Stimulated activated naive CD4-positive, alpha-beta T cell (primary cell): ENCODE data around the gene MAP4K1.
"Not testable (repeated sequence)": the region's sequence is repeated elsewhere in the genome, so short reads cannot be mapped to it uniquely, and the experiment has no call there.

Experiments
- DNase-seq, 6 experiments: peaks; one replicate each; lab custom pipeline; 2025; lab: John Stamatoyannopoulos, UW

Gene MAP4K1

GRCh38 chr19:38569368-38569983 lies 48.3 kb downstream of the MAP4K1 start:
- no peak for DNase-seq

- no peak for DNase-seq
These were observed 52.1 kb downstream of the MAP4K1 start for GRCh38 chr19:38565691-38566105.

- DNase-seq = no peak
These were observed 52.6 kb downstream of the MAP4K1 start for GRCh38 chr19:38564981-38565690.

- DNase-seq = no peak
These were observed 54.3 kb downstream of the MAP4K1 start for GRCh38 chr19:38563475-38563874.

GRCh38 chr19:38562096-38562495 lies 55.7 kb downstream of the MAP4K1 start:
- DNase-seq = no peak

GRCh38 chr19:38561658-38562057 lies 56.1 kb downstream of the MAP4K1 start:
- DNase-seq = no peak

GRCh38 chr19:38561053-38561606 lies 56.6 kb downstream of the MAP4K1 start:
- no peak for DNase-seq

GRCh38 chr19:38559428-38560401 lies 58.0 kb downstream of the MAP4K1 start:
- DNase-seq = no peak

GRCh38 chr19:38558933-38559332 lies 58.8 kb downstream of the MAP4K1 start:
- DNase-seq = not testable (repeated sequence)

GRCh38 chr19:38557205-38557799 lies 60.5 kb downstream of the MAP4K1 start:
- DNase-seq = no peak

- no peak for DNase-seq
These were observed 61.1 kb downstream of the MAP4K1 start for GRCh38 chr19:38556521-38557174.

- DNase-seq = no peak
These were observed 62.6 kb downstream of the MAP4K1 start for GRCh38 chr19:38555200-38555599.

GRCh38 chr19:38554676-38555141 lies 63.0 kb downstream of the MAP4K1 start:
- no peak for DNase-seq

- DNase-seq = not testable (repeated sequence)
These were observed 64.5 kb downstream of the MAP4K1 start for GRCh38 chr19:38553239-38553638.

- no peak for DNase-seq
These were observed 66.3 kb downstream of the MAP4K1 start for GRCh38 chr19:38551450-38551813.

- no peak for DNase-seq
These were observed 67.4 kb downstream of the MAP4K1 start for GRCh38 chr19:38550376-38550775.

GRCh38 chr19:38549942-38550341 lies 67.8 kb downstream of the MAP4K1 start:
- DNase-seq = no peak

- no peak for DNase-seq
These were observed 68.7 kb downstream of the MAP4K1 start for GRCh38 chr19:38549061-38549460.

GRCh38 chr19:38547421-38547820 lies 70.3 kb downstream of the MAP4K1 start:
- no peak for DNase-seq

- no peak for DNase-seq
These were observed 72.2 kb downstream of the MAP4K1 start for GRCh38 chr19:38545596-38545995.
